CD4-positive, alpha-beta T cell treated with Interleukin-6 at 100 ng/mL for 8 hours (primary cell): ENCODE data around the gene PPP1R3D.
"Not testable (repeated sequence)": the region's sequence is repeated elsewhere in the genome, so short reads cannot be mapped to it uniquely, and the experiment has no call there.

Experiments used
- DNase-seq: peaks from one replicate; pipeline ENCODE4 v3.0.0-alpha.2; 2020; ENCODE audit warnings: mixed read lengths, low spot score

Gene PPP1R3D

GRCh38 chr20:59940129-59940955 is at the start of gene PPP1R3D, which contains the start of gene FAM217B:
Gene PPP1R3D (minus strand): TSS chr20:59940305. CDS start chr20:59939931, 374 bp downstream.
Gene FAM217B (plus strand): TSS chr20:59940389. CDS start chr20:59943944, 3,555 bp downstream.
- DNase-seq = peak; percentile 90

GRCh38 chr20:59988141-59988540 is 48.0 kb upstream of the PPP1R3D start:
- DNase-seq = no peak

GRCh38 chr20:59987135-59987534 is 47.0 kb upstream of the PPP1R3D start:
- no peak for DNase-seq

- DNase-seq = no peak
Observed at GRCh38 chr20:59985864-59986263, 45.8 kb upstream of the PPP1R3D start.

GRCh38 chr20:59985164-59985563 is 45.1 kb upstream of the PPP1R3D start:
- DNase-seq = no peak

GRCh38 chr20:59984541-59984940 is 44.4 kb upstream of the PPP1R3D start:
- DNase-seq = no peak

- no peak for DNase-seq
Observed at GRCh38 chr20:59983076-59983475, 43.0 kb upstream of the PPP1R3D start.

- DNase-seq = no peak
Observed at GRCh38 chr20:59977086-59977485, 37.0 kb upstream of the PPP1R3D start.

GRCh38 chr20:59976156-59976782 is 36.2 kb upstream of the PPP1R3D start:
- no peak for DNase-seq

- DNase-seq = no peak
Observed at GRCh38 chr20:59972037-59972801, 32.1 kb upstream of the PPP1R3D start.

GRCh38 chr20:59971428-59971827 is 31.3 kb upstream of the PPP1R3D start:
- no peak for DNase-seq

GRCh38 chr20:59966428-59966827 is 26.3 kb upstream of the PPP1R3D start:
- DNase-seq = no peak

- DNase-seq = no peak
Observed at GRCh38 chr20:59962155-59962554, 22.1 kb upstream of the PPP1R3D start.

- no peak for DNase-seq
Observed at GRCh38 chr20:59961423-59961822, 21.3 kb upstream of the PPP1R3D start.

- no peak for DNase-seq
Observed at GRCh38 chr20:59958626-59959025, 18.5 kb upstream of the PPP1R3D start.

GRCh38 chr20:59958123-59958522 is 18.0 kb upstream of the PPP1R3D start, which contains the start of gene CDH26:
Gene CDH26 (plus strand): TSS chr20:59958423. CDS start chr20:59958727, 304 bp downstream.
- DNase-seq = no peak

- DNase-seq = not testable (repeated sequence)
Observed at GRCh38 chr20:59957568-59957967, 17.5 kb upstream of the PPP1R3D start.

GRCh38 chr20:59955131-59955796 is 15.2 kb upstream of the PPP1R3D start:
- DNase-seq = no peak

GRCh38 chr20:59954718-59955117 is 14.6 kb upstream of the PPP1R3D start:
- no peak for DNase-seq

GRCh38 chr20:59949911-59950310 is 9.8 kb upstream of the PPP1R3D start:
- DNase-seq = no peak

GRCh38 chr20:59948828-59949720 is 9.0 kb upstream of the PPP1R3D start:
- peak; percentile 60 for DNase-seq
